Stimulated activated effector memory CD8-positive, alpha-beta T cell treated with anti-CD3 and anti-CD28 coated beads, Interleukin-12 subunit alpha, Interleukin-12 subunit beta, amount 100 ng/mL, for 72 hours (primary cell): ENCODE measurements around the gene PROC.

ENCODE experiments used
- ATAC-seq: fragments of 150-1000 bp; cut with Tn5 transposase; 2 replicates; pipeline ENCODE4 v1.10.0; 2021
- DNase-seq, 2 donors: peaks; one replicate each; pipeline ENCODE4 v3.0.0; 2021 to 2022; ENCODE audit warnings: low spot score in 2 of 2
- H3K27ac Mint-ChIP-seq: one replicate; pipeline ENCODE4 v1.8.0; 2022; ENCODE audit warnings: mild to moderate bottlenecking, mixed read lengths
- H3K36me3 Mint-ChIP-seq: one replicate; pipeline ENCODE4 v1.8.0; 2022; ENCODE audit warnings: mild to moderate bottlenecking, mixed read lengths
- H3K4me1 Mint-ChIP-seq: one replicate; pipeline ENCODE4 v1.8.0; 2022; ENCODE audit warnings: mixed read lengths
- H3K4me3 Mint-ChIP-seq: one replicate; pipeline ENCODE4 v1.8.0; 2022; ENCODE audit warnings: mild to moderate bottlenecking, mixed read lengths
- H3K9me3 Mint-ChIP-seq: one replicate; pipeline ENCODE4 v1.8.0; 2022; ENCODE audit warnings: mixed read lengths

Gene PROC

GRCh38 chr2:127453013-127453391 is 34.8 kb downstream of the PROC start:
- Mint-ChIP-seq H3K9me3 (no peaks in the 10 kb centered on the region), H3K4me3 (no peak overlapping the region), H3K36me3 (peaks cover 2% of the 10 kb centered on the region), H3K27ac (no peak overlapping the region), H3K4me1 (peaks cover 22% of the 10 kb centered on the region)
- DNase-seq (no peak), ATAC-seq (no peak)

- DNase-seq = peak in 1 of 2 donors; percentile 48
- no peak overlapping the region for H3K27ac Mint-ChIP-seq
These were observed 35.4 kb downstream of the PROC start for GRCh38 chr2:127453392-127454171.

GRCh38 chr2:127454595-127455565 is 36.7 kb downstream of the PROC start:
- ATAC-seq (no peak), DNase-seq (peak in 1 of 2 donors; percentile 26)
- no peaks in the 10 kb centered on the region for H3K9me3 Mint-ChIP-seq
- peaks cover 12% of the 10 kb centered on the region for H3K36me3 Mint-ChIP-seq
- H3K27ac Mint-ChIP-seq = no peak overlapping the region
- no peak overlapping the region for H3K4me3 Mint-ChIP-seq
- H3K4me1 Mint-ChIP-seq = peaks cover 25% of the 10 kb centered on the region

More at GRCh38 chr2:127453392-127454171, 35.4 kb downstream of the PROC start:
- peaks cover 7% of the 10 kb centered on the region for H3K36me3 Mint-ChIP-seq
- H3K4me3 Mint-ChIP-seq = no peak overlapping the region
- ATAC-seq = no peak
- H3K4me1 Mint-ChIP-seq = peaks cover 25% of the 10 kb centered on the region
- H3K9me3 Mint-ChIP-seq = no peaks in the 10 kb centered on the region

GRCh38 chr2:127455566-127456493 is 37.6 kb downstream of the PROC start:
- Mint-ChIP-seq H3K27ac (peak overlapping the region; percentile 2), H3K4me1 (peaks cover 25% of the 10 kb centered on the region)

GRCh38 chr2:127456960-127457359 is 38.7 kb downstream of the PROC start:
- Mint-ChIP-seq H3K4me3 (no peak overlapping the region), H3K9me3 (no peaks in the 10 kb centered on the region), H3K4me1 (peaks cover 25% of the 10 kb centered on the region), H3K27ac (no peak overlapping the region), H3K36me3 (peaks cover 12% of the 10 kb centered on the region)
- ATAC-seq (no peak), DNase-seq (peak in 1 of 2 donors; percentile 29)

More at GRCh38 chr2:127455566-127456493, 37.6 kb downstream of the PROC start:
- DNase-seq (no peak), ATAC-seq (peak; percentile 74)
- peak overlapping the region; percentile 26 for H3K4me3 Mint-ChIP-seq
- H3K9me3 Mint-ChIP-seq = no peaks in the 10 kb centered on the region
- H3K36me3 Mint-ChIP-seq = peaks cover 12% of the 10 kb centered on the region

- H3K4me1 Mint-ChIP-seq = peaks cover 32% of the 10 kb centered on the region
- no peaks in the 10 kb centered on the region for H3K9me3 Mint-ChIP-seq
- H3K4me3 Mint-ChIP-seq = no peak overlapping the region
- H3K27ac Mint-ChIP-seq = peak overlapping the region; percentile 50
- DNase-seq = peak in 1 of 2 donors; percentile 41
- peak; percentile 65 for ATAC-seq
- peaks cover 17% of the 10 kb centered on the region for H3K36me3 Mint-ChIP-seq
These were observed 44.2 kb downstream of the PROC start for GRCh38 chr2:127462461-127462860.

GRCh38 chr2:127463155-127463991 is 45.1 kb downstream of the PROC start:
- Mint-ChIP-seq H3K9me3 (no peaks in the 10 kb centered on the region), H3K36me3 (peaks cover 12% of the 10 kb centered on the region), H3K4me3 (no peak overlapping the region), H3K4me1 (peaks cover 24% of the 10 kb centered on the region), H3K27ac (peak overlapping the region; percentile 50)
- peak in 1 of 2 donors; percentile 43 for DNase-seq
- ATAC-seq = no peak

- no peaks in the 10 kb centered on the region for H3K9me3 Mint-ChIP-seq
- no peak overlapping the region for H3K4me3 Mint-ChIP-seq
- DNase-seq (peak in 1 of 2 donors; percentile 38), ATAC-seq (peak; percentile 70)
- peaks cover 6% of the 10 kb centered on the region for H3K36me3 Mint-ChIP-seq
- H3K4me1 Mint-ChIP-seq = peaks cover 24% of the 10 kb centered on the region
- H3K27ac Mint-ChIP-seq = peak overlapping the region; percentile 79
These were observed 46.4 kb downstream of the PROC start for GRCh38 chr2:127464470-127465257.

- H3K9me3 Mint-ChIP-seq = no peaks in the 10 kb centered on the region
- peak in 1 of 2 donors; percentile 43 for DNase-seq
- H3K36me3 Mint-ChIP-seq = peaks cover 6% of the 10 kb centered on the region
- peaks cover 24% of the 10 kb centered on the region for H3K4me1 Mint-ChIP-seq
- peak overlapping the region; percentile 79 for H3K27ac Mint-ChIP-seq
- no peak overlapping the region for H3K4me3 Mint-ChIP-seq
- peak; percentile 36 for ATAC-seq
These were observed 47.0 kb downstream of the PROC start for GRCh38 chr2:127465258-127465657.

- H3K36me3 Mint-ChIP-seq = peaks cover 6% of the 10 kb centered on the region
- no peaks in the 10 kb centered on the region for H3K9me3 Mint-ChIP-seq
- H3K4me3 Mint-ChIP-seq = no peak overlapping the region
- H3K27ac Mint-ChIP-seq = no peak overlapping the region
- DNase-seq = no peak
- peaks cover 17% of the 10 kb centered on the region for H3K4me1 Mint-ChIP-seq
- ATAC-seq = no peak
These were observed 50.8 kb downstream of the PROC start for GRCh38 chr2:127469051-127469450.

- H3K36me3 Mint-ChIP-seq = peaks cover 6% of the 10 kb centered on the region
- DNase-seq (no peak), ATAC-seq (no peak)
- H3K27ac Mint-ChIP-seq = no peak overlapping the region
- H3K4me1 Mint-ChIP-seq = peaks cover 9% of the 10 kb centered on the region
- no peak overlapping the region for H3K4me3 Mint-ChIP-seq
- no peaks in the 10 kb centered on the region for H3K9me3 Mint-ChIP-seq
These were observed 51.7 kb downstream of the PROC start for GRCh38 chr2:127469974-127470373.

GRCh38 chr2:127471286-127471988 is 53.2 kb downstream of the PROC start:
- no peaks in the 10 kb centered on the region for H3K36me3 Mint-ChIP-seq
- DNase-seq (peak in 1 of 2 donors; percentile 32), ATAC-seq (no peak)
- H3K27ac Mint-ChIP-seq = no peak overlapping the region
- no peaks in the 10 kb centered on the region for H3K4me1 Mint-ChIP-seq
- peaks cover 5% of the 10 kb centered on the region for H3K9me3 Mint-ChIP-seq
- H3K4me3 Mint-ChIP-seq = no peak overlapping the region

GRCh38 chr2:127472268-127472667 is 54.0 kb downstream of the PROC start:
- no peak for DNase-seq
- Mint-ChIP-seq H3K27ac (no peak overlapping the region), H3K4me1 (no peaks in the 10 kb centered on the region), H3K4me3 (no peak overlapping the region), H3K36me3 (no peaks in the 10 kb centered on the region), H3K9me3 (peaks cover 5% of the 10 kb centered on the region)
- ATAC-seq = no peak
